GM21786 (cell line): ENCODE data around the gene ZHX3.
"Not testable (repeated sequence)": the region's sequence is repeated elsewhere in the genome, so short reads cannot be mapped to it uniquely, and the experiment has no call there.

Source experiments
- ATAC-seq: cut with Tn5 transposase; IDR thresholded peaks from one replicate; pipeline ENCODE4 v1.9.1; 2021; ENCODE audit not compliant: unreplicated experiment

ZHX3 gene

GRCh38 chr20:41139227-41140093 lies 178.1 kb downstream of the ZHX3 start:
- ATAC-seq, result no peak

- ATAC-seq, result no peak
Observed at GRCh38 chr20:41138475-41139226, 178.9 kb downstream of the ZHX3 start.

GRCh38 chr20:41137614-41138474 lies 179.7 kb downstream of the ZHX3 start:
- ATAC-seq, result peak; percentile 5

DNA sequence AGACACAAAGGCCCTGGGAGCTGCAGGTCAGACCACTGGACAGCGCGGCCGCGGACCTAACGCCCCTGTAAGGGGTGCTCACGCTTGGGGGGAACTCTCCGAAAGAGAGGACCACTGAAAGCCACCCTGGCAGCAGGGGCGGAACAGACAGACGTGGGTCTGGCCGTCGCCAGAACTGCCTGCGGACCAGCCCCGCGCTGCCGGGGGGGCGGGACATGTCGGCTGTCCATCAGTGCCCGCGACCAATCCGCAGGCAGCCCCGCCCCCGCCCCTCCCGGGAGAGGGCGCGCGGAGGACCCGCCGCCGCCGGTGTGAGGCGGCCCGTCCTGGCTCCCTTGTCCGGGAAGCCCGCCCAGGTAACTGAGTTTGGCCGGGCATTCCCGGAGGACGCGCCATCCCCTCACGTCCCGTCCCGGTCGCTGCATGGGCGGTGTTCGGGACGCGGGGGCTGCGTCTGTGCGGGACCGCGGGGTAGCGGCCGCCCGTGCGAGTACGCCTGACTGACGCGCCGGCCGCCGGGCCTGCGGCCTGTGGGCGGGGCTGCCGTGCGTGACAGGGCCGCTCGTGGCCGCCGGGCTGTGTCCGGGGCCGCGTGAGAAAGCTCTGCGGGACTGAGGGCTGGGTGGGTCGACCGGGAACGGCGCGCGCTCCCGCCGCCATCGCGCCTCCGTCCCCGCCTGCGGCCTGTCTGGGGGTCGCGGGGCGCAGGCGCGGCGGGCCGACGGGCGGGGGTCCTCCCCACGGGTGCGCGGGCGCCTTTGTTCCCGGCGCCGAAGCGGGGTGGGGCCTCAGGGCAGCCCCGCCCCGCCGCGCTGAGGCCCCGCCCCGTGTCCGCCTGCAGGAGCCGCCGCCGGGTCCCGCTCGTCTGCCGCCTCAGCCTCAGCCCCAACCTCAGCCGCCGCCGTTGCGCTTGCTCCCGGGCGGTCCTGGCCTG lies 180.6 kb downstream of the ZHX3 start, which contains the start of gene PLCG1:
Gene PLCG1 (plus strand): TSS at position 864 of the 934 bp plus-strand sequence. CDS start 99 bp downstream, outside the sequence.
- ATAC-seq, result peak; percentile 41

GRCh38 chr20:41135888-41136679 lies 181.4 kb downstream of the ZHX3 start:
- ATAC-seq, result no peak

GRCh38 chr20:41135187-41135887 lies 182.2 kb downstream of the ZHX3 start:
- no peak for ATAC-seq

GRCh38 chr20:41134362-41135186 lies 183.0 kb downstream of the ZHX3 start:
- ATAC-seq, result no peak

- peak; percentile 48 for ATAC-seq
Observed at GRCh38 chr20:41133709-41134361, 183.7 kb downstream of the ZHX3 start.

DNA sequence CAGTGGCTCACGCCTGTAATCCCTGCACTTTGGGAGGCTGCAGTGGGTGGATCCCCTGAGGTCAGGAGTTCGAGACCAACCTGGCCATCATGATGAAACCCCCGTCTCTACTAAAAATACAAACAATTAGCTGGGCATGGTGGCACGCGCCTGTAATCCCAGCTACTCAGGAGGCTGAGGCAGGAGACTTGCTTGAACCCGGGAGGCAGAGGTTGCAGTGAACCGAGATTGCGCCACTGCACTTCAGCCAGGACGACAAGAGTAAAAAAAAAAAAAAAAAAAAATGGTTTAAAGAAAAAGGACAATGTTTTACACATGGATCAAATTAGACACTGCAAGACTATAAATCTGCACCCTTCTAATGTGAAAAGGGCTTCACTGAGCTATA lies 185.1 kb downstream of the ZHX3 start:
- not testable (repeated sequence) for ATAC-seq

- peak; percentile 34 for ATAC-seq
Observed at GRCh38 chr20:41131594-41132387, 185.7 kb downstream of the ZHX3 start.
